ENCODE results near the gene BCL6B.

DNA sequence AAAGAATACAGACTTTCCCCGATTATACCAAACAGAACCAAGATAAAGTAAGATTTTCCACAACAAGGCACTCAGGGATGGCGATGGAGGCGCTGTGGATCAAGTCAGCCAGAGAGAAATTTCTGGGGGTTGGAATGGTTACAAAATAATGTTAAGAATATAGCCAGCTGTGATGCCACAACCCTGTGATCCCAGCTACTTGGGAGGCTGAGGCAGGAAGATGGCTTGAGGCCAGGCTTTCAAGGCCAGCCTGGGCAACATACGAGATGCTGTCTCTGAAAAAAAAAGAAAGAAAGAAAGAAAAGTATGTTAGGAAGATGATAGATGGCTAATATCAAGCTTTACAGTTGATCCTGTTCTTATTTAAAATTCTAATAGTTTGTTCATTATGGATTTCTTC, 37.6 kb upstream of the BCL6B start:
- TF ChIP-seq POLR2AphosphoS5 (IDR thresholded peaks at IDR 0.05; ENCODE audit: borderline replicate concordance, low read depth, low read length) = no peak
- TF ChIP-seq EZH2 (IDR thresholded peaks at IDR 0.05) = no peak
- TF ChIP-seq FOXP2 (optimal IDR thresholded peaks at IDR 0.05; ENCODE audit: control extremely low read depth, extremely low read length, insufficient read depth) = no peak

All from SK-N-MC (cell line).